Loucy (cell line): ENCODE measurements around the gene TRNT1.

Source experiments
- CTCF ChIP-seq: fragments of 200-600 bp; sonication (generic); conservative IDR thresholded peaks from 2 replicates; pipeline ENCODE4 v1.5.1; 2014; ENCODE audit warnings: mild to moderate bottlenecking, antibody characterized with exemption, low read length
- EZH2phosphoT487 ChIP-seq: fragments of 200-600 bp; IDR thresholded peaks from 2 replicates; pipeline ENCODE4 v1.6.1; 2018; ENCODE audit warnings: antibody characterized with exemption, mild to moderate bottlenecking, moderate library complexity, borderline replicate concordance

- TF ChIP-seq CTCF (no peak), EZH2phosphoT487 (no peak)
Measured at GRCh38 chr3:3129579-3129978, 2.8 kb downstream of the TRNT1 start.
